H1 (cell line): ENCODE measurements around the gene IDE. TPM values are rescaled to one million over a fixed set of nuclear protein-coding genes. Genes with fewer than 3 reads are reported as not detected.

ENCODE experiments used
- CTCF ChIA-PET: fragments of 300-600 bp; sonication (Branson Sonifier 250); formaldehyde crosslinking; loops from one replicate; lab custom pipeline; 2021; ENCODE audit not compliant: partially characterized antibody; lab: Charles Lee
- POLR2A ChIA-PET: fragments of 300-600 bp; sonication (Branson Sonifier 250); formaldehyde crosslinking; loops from one replicate; lab custom pipeline; 2021; ENCODE audit warnings: inconsistent platforms; ENCODE audit not compliant: partially characterized antibody; lab: Charles Lee
- DNase-seq, 2 experiments: peaks; one replicate each; pipeline versions ENCODE4 v3.0.0 to v3.0.0-alpha.2; 2010 to 2022; ENCODE audit warnings: low spot score in 2 of 2, low read depth in 1 of 2, mixed read lengths in 1 of 2
- FAIRE-seq: peaks from 2 replicates; lab custom pipeline; 2011; peaks lifted over from hg19 to GRCh38; lab: Jason Lieb, UNC
- H2AFZ ChIP-seq: 2 replicates; pipeline ENCODE4 v1.8.1; 2012; ENCODE audit warnings: low read length, inconsistent platforms
- H2AK5ac ChIP-seq: 2 replicates; pipeline ENCODE4 v1.6.1; 2013; ENCODE audit warnings: low read depth, low read length
- H2BK120ac ChIP-seq: replicated peaks from 2 replicates; pipeline ENCODE3; 2013; ENCODE audit warnings: low read depth, low read length, inconsistent platforms
- H2BK12ac ChIP-seq: 2 replicates; pipeline ENCODE4 v1.6.1; 2013; ENCODE audit warnings: low read depth, low read length
- H2BK15ac ChIP-seq: 2 replicates; pipeline ENCODE4 v1.6.1; 2013; ENCODE audit warnings: low read length
- H2BK20ac ChIP-seq: 2 replicates; pipeline ENCODE4 v1.6.1; 2013; ENCODE audit warnings: low read length
- H2BK5ac ChIP-seq: 2 replicates; pipeline ENCODE4 v1.6.1; 2013; ENCODE audit warnings: low read depth, low read length
- H3K14ac ChIP-seq: 2 replicates; pipeline ENCODE4 v1.6.1; 2013; ENCODE audit warnings: inconsistent platforms; ENCODE audit not compliant: insufficient read length
- H3K18ac ChIP-seq: 2 replicates; pipeline ENCODE4 v1.6.1; 2013; ENCODE audit warnings: low read length; ENCODE audit errors: extremely low read depth
- H3K23ac ChIP-seq: 2 replicates; pipeline ENCODE4 v1.6.1; 2013; ENCODE audit warnings: inconsistent platforms; ENCODE audit not compliant: insufficient read length
- H3K23me2 ChIP-seq: 2 replicates; pipeline ENCODE4 v1.6.1; 2013; ENCODE audit warnings: low read depth, low read length
- H3K27ac ChIP-seq: 2 replicates; pipeline ENCODE4 v1.6.1; 2011; ENCODE audit warnings: low read depth, low read length, inconsistent platforms
- H3K27me3 ChIP-seq, 4 experiments: replicated peaks in 1 of 4; 1 replicate in 1 of 4; 2 replicates in 3 of 4; pipeline versions ENCODE4 v1.6.1 to v1.8.1; 2011 to 2013; ENCODE audit warnings: low read length in 3 of 4, mild to moderate bottlenecking in 3 of 4, inconsistent platforms in 2 of 4, mixed read lengths in 2 of 4, moderate library complexity in 1 of 4; ENCODE audit not compliant: control insufficient read depth in 3 of 4, insufficient read depth in 3 of 4; ENCODE audit errors: extremely low read depth in 1 of 4
- H3K36me3 ChIP-seq, 4 experiments: 2 replicates each; pipeline versions ENCODE4 v1.6.1 to v1.8.1; 2011 to 2013; ENCODE audit warnings: mild to moderate bottlenecking in 4 of 4, low read length in 3 of 4, moderate library complexity in 2 of 4, control low read depth in 1 of 4, inconsistent platforms in 1 of 4; ENCODE audit not compliant: insufficient read depth in 4 of 4, control insufficient read depth in 2 of 4
- H3K4ac ChIP-seq: replicated peaks from 2 replicates; pipeline ENCODE3; 2013; ENCODE audit warnings: low read length, low read depth, mixed read lengths, inconsistent platforms; ENCODE audit not compliant: insufficient read length
- H3K4me1 ChIP-seq, 4 experiments: replicated peaks in 1 of 4; 1 replicate in 1 of 4; 2 replicates in 3 of 4; pipeline versions ENCODE4 v1.6.1 to v1.8.1; 2011 to 2013; ENCODE audit warnings: low read length in 3 of 4, inconsistent platforms in 2 of 4, mixed read lengths in 1 of 4; ENCODE audit not compliant: insufficient read depth in 4 of 4, control insufficient read depth in 3 of 4
- H3K4me2 ChIP-seq, 2 experiments: 2 replicates each; pipeline versions ENCODE4 v1.6.1 to v1.8.1; 2011 to 2013; ENCODE audit warnings: low read depth in 2 of 2, low read length in 2 of 2, control low read depth in 1 of 2, inconsistent platforms in 1 of 2, mild to moderate bottlenecking in 1 of 2; ENCODE audit not compliant: insufficient read depth in 1 of 2
- H3K4me3 ChIP-seq, 4 experiments: fragments of 200-600, 300-600 bp in 1 of 4; sonication (generic), shearing (Covaris generic), sonication (Bioruptor Twin) in 1 of 4; 2 replicates each; pipeline versions ENCODE4 v1.5.1 to v1.8.1; 2011 to 2016; ENCODE audit warnings: low read length in 4 of 4, low read depth in 3 of 4, control low read depth in 2 of 4, inconsistent platforms in 2 of 4, mild to moderate bottlenecking in 2 of 4, mixed read lengths in 1 of 4, moderate library complexity in 1 of 4; ENCODE audit not compliant: insufficient read depth in 2 of 4; ENCODE audit errors: extremely low read depth in 1 of 4
- H3K56ac ChIP-seq: replicated peaks from 2 replicates; pipeline ENCODE3; 2013; ENCODE audit warnings: low read depth, mild to moderate bottlenecking, mixed read lengths, low read length, inconsistent platforms; ENCODE audit not compliant: insufficient read length
- H3K79me1 ChIP-seq: 2 replicates; pipeline ENCODE4 v1.6.1; 2013; ENCODE audit warnings: low read depth, low read length, control low read depth
- H3K79me2 ChIP-seq, 2 experiments: 2 replicates each; pipeline versions ENCODE4 v1.6.1 to v1.8.1; 2012 to 2013; ENCODE audit warnings: low read length in 2 of 2, mild to moderate bottlenecking in 2 of 2, inconsistent platforms in 1 of 2; ENCODE audit not compliant: insufficient read depth in 2 of 2, control insufficient read depth in 1 of 2
- H3K9ac ChIP-seq, 4 experiments: replicated peaks in 1 of 4; 1 replicate in 1 of 4; 2 replicates in 3 of 4; pipeline versions ENCODE4 v1.6.1 to v1.8.1; 2011 to 2013; ENCODE audit warnings: low read depth in 3 of 4, low read length in 3 of 4, control low read depth in 2 of 4, mild to moderate bottlenecking in 2 of 4, moderate library complexity in 2 of 4, inconsistent platforms in 1 of 4; ENCODE audit errors: extremely low read depth in 1 of 4
- H3K9me3 ChIP-seq, 2 experiments: 2 replicates each; pipeline versions ENCODE4 v1.6.1 to v1.8.1; 2012 to 2013; ENCODE audit warnings: mild to moderate bottlenecking in 2 of 2, moderate library complexity in 2 of 2, control low read depth in 1 of 2, inconsistent platforms in 1 of 2, low read depth in 1 of 2, low read length in 1 of 2, mixed read lengths in 1 of 2; ENCODE audit not compliant: insufficient read depth in 2 of 2
- H4K20me1 ChIP-seq, 2 experiments: replicated peaks in 1 of 2; 2 replicates each; pipeline versions ENCODE3 to v1.8.1; 2011 to 2013; ENCODE audit warnings: inconsistent platforms in 2 of 2, low read length in 2 of 2, mild to moderate bottlenecking in 1 of 2; ENCODE audit not compliant: insufficient read depth in 2 of 2, control insufficient read depth in 1 of 2
- H4K5ac ChIP-seq: 2 replicates; pipeline ENCODE4 v1.6.1; 2013; ENCODE audit warnings: low read length, low read depth, mixed read lengths, inconsistent platforms; ENCODE audit not compliant: insufficient read length
- H4K8ac ChIP-seq: 2 replicates; pipeline ENCODE4 v1.8.0; 2013; ENCODE audit warnings: mild to moderate bottlenecking, moderate library complexity, low read length, inconsistent platforms; ENCODE audit not compliant: insufficient read depth; ENCODE audit errors: extremely low read depth
- H4K91ac ChIP-seq: replicated peaks from 2 replicates; pipeline ENCODE3; 2013; ENCODE audit warnings: low read length, mixed read lengths, inconsistent platforms; ENCODE audit not compliant: insufficient read length
- ATF2 ChIP-seq: IDR thresholded peaks from 2 replicates; pipeline ENCODE4 v1.6.1; 2012; ENCODE audit warnings: low read length, inconsistent platforms
- BCL11A ChIP-seq, 2 experiments: IDR thresholded peaks; one replicate each; pipeline ENCODE4 v1.6.1; 2011; ENCODE audit warnings: low read depth in 2 of 2, low read length in 2 of 2, mild to moderate bottlenecking in 2 of 2
- BRCA1 ChIP-seq: IDR thresholded peaks from 2 replicates; pipeline ENCODE4 v1.6.1; 2012; ENCODE audit warnings: low read depth, low read length, improper control_type of control experiment
- E2F6 ChIP-seq: IDR thresholded peaks from 2 replicates; pipeline ENCODE4 v1.6.1; 2012; ENCODE audit warnings: inconsistent platforms
- RFX5 ChIP-seq: IDR thresholded peaks from 2 replicates; pipeline ENCODE4 v1.6.1; 2011; ENCODE audit warnings: low read depth, low read length, improper control_type of control experiment, borderline replicate concordance
- RNF2 ChIP-seq: fragments of 200-900, 300-1000 bp; sonication (generic); IDR thresholded peaks from 2 replicates; pipeline ENCODE4 v1.7.1; 2016; ENCODE audit warnings: borderline replicate concordance, low read depth, mild to moderate bottlenecking, antibody characterized with exemption, low read length; ENCODE audit not compliant: poor library complexity, severe bottlenecking; ENCODE audit errors: missing control alignments
- SIX5 ChIP-seq: IDR thresholded peaks from 2 replicates; pipeline ENCODE4 v1.6.1; 2011; ENCODE audit warnings: mild to moderate bottlenecking, low read depth, low read length
- WGBS, 2 experiments: shearing (Covaris generic) in 1 of 2; methylation state at CpG; one replicate each; pipeline versions ENCODE4 v1.1.6 to v1.1.7; 2013 to 2015; ENCODE audit warnings: low lambda C conversion rate in 2 of 2, mixed read lengths in 2 of 2, inconsistent platforms in 1 of 2, low coverage in 1 of 2, missing lambda C conversion rate in 1 of 2; ENCODE audit not compliant: insufficient replicate concordance in 2 of 2, insufficient coverage in 1 of 2, insufficient read length in 1 of 2; ENCODE audit errors: extremely low coverage in 1 of 2, missing lambda C conversion rate in 1 of 2; 5-methylcytosine and 5-hydroxymethylcytosine counted together
- polyA plus RNA-seq, 7 experiments: library from polyadenylated mRNA; depleted of rRNA in 3 of 7; stranded (reverse) in 5 of 7; unstranded in 2 of 7; fragments of >200 nt in 5 of 7; fragments of 200-250 nt in 2 of 7; gene quantifications; 1 replicate in 5 of 7; 2 replicates in 1 of 7; 4 replicates in 1 of 7; pipeline versions ENCODE4 v1.2.1 to v1.2.3, GENCODE V29; 2011 to 2013; ENCODE audit warnings: missing spikeins in 2 of 7, mixed read lengths in 2 of 7
- total RNA-seq: library from RNA; stranded (reverse); fragmentation: NEBNext Ultra II Directional; extraction: Animal tissue kit (Norgen Biotek cat#: 25700); gene quantifications from 2 replicates; pipeline ENCODE4 v1.2.1, GENCODE V29; 2021

Gene IDE
- total and polyA plus RNA-seq, 2 of the 8 experiments (the other 6 are each of a cell fraction or from before 2014, with no cell fraction given), result 12.7 to 52.7 TPM

DNA sequence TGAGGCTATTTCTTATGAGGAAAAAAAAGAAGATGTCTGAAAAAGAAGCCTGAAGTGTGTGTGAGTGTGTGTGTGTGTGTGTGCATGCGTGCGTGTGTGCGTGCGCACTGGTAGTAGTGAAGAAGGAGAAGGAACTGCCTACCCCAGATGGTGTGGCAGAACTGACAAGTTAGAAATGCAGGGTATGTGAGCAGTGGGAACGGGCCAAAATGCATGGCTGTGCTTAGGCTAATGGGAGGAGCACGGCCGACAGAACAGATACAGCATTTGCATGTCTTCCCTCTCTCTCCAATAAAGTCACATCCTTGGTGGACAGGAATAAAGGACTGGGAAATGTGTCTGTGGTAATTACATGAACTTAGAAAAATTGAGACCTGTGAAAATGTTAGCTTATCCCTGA lies 94.3 kb downstream of the IDE start:
- TF ChIP-seq BCL11A (IDR thresholded peaks at IDR 0.05; ENCODE audit: low read depth in 2 of 2, low read length in 2 of 2) (no peak), SIX5 (no peak), E2F6 (no peak), BRCA1 (no peak), RFX5 (no peak), RNF2 (no peak), ATF2 (no peak)
- Histone ChIP-seq H3K4me3 (no peak overlapping the region), H3K18ac (no peak overlapping the region), H3K79me2 (no peaks in the 10 kb centered on the region), H3K9me3 (no peaks in the 10 kb centered on the region), H3K14ac (no peak overlapping the region), H3K56ac (no peak overlapping the region), H3K27ac (no peak overlapping the region), H4K20me1 (peaks cover 0 to 2% of the 10 kb centered on the region in 2 experiments), H3K9ac (no peak overlapping the region), H2AK5ac (no peak overlapping the region), H4K8ac (no peak overlapping the region), H2AFZ (no peak overlapping the region), H2BK120ac (no peak overlapping the region), H2BK12ac (no peak overlapping the region), H2BK20ac (no peak overlapping the region), H4K5ac (no peak overlapping the region), H2BK5ac (no peak overlapping the region), H3K36me3 (peaks cover 0 to 21% (median 5%) of the 10 kb centered on the region in 4 experiments; a peak in 4 of 8 replicates), H3K23ac (no peak overlapping the region), H3K4me2 (no peak overlapping the region), H3K4me1 (no peaks in the 10 kb centered on the region; a peak in 1 of 7 replicates), H3K79me1 (no peaks in the 10 kb centered on the region), H4K91ac (no peak overlapping the region), H3K23me2 (no peaks in the 10 kb centered on the region), H3K4ac (no peak overlapping the region), H2BK15ac (no peak overlapping the region), H3K27me3 (no peaks in the 10 kb centered on the region)
- CTCF ChIA-PET, result interaction anchor here (0.7 to 1.5 kb wide), 4 partner anchors 28 to 392 kb away, joined by 3 read pairs; no protein-coding TSS in a partner anchor
- WGBS, 2 experiments, result 92% methylated on average over 7 of the region's 7 CpGs; no CpG with 5 or more reads in 1 of the 2 experiments
- POLR2A ChIA-PET, result no interaction called here
- DNase-seq (no peak), FAIRE-seq (no peak)
